Measurements from ENCODE around the gene MAMDC2.

The MAMDC2 gene

GRCh38 chr9:70137577-70137976, 93.9 kb downstream of the MAMDC2 start:
- no peak for DNase-seq

GRCh38 chr9:70142101-70142500, 98.5 kb downstream of the MAMDC2 start:
- DNase-seq, result no peak

GRCh38 chr9:70143394-70144130, 99.9 kb downstream of the MAMDC2 start:
- DNase-seq, result no peak

- DNase-seq, result peak in 1 of 2 experiments; percentile 18
These were observed 100.5 kb downstream of the MAMDC2 start for GRCh38 chr9:70144131-70144503.

GRCh38 chr9:70145981-70146380, 102.3 kb downstream of the MAMDC2 start:
- no peak for DNase-seq

- no peak for DNase-seq
These were observed 103.5 kb downstream of the MAMDC2 start for GRCh38 chr9:70147196-70147595.

- peak; percentile 9 to 25 for DNase-seq
These were observed 104.0 kb downstream of the MAMDC2 start for GRCh38 chr9:70147651-70148050.

GRCh38 chr9:70152350-70152749, 108.7 kb downstream of the MAMDC2 start:
- DNase-seq, result no peak

GRCh38 chr9:70156729-70157128, 113.1 kb downstream of the MAMDC2 start:
- DNase-seq, result no peak

- DNase-seq, result no peak
These were observed 116.0 kb downstream of the MAMDC2 start for GRCh38 chr9:70159630-70160029.

GRCh38 chr9:70160686-70161600, 117.3 kb downstream of the MAMDC2 start:
- DNase-seq, result no peak

GRCh38 chr9:70165006-70165602, 121.5 kb downstream of the MAMDC2 start:
- DNase-seq, result no peak

- no peak for DNase-seq
These were observed 124.9 kb downstream of the MAMDC2 start for GRCh38 chr9:70168521-70168920.

GRCh38 chr9:70169222-70169621, 125.6 kb downstream of the MAMDC2 start:
- DNase-seq, result no peak

- DNase-seq, result no peak
These were observed 126.6 kb downstream of the MAMDC2 start for GRCh38 chr9:70170151-70170790.

GRCh38 chr9:70172532-70172931, 128.9 kb downstream of the MAMDC2 start:
- DNase-seq, result no peak

GRCh38 chr9:70177121-70177520, 133.5 kb downstream of the MAMDC2 start:
- DNase-seq, result no peak

GRCh38 chr9:70192707-70193106, 149.1 kb downstream of the MAMDC2 start:
- no peak for DNase-seq

- DNase-seq, result no peak
These were observed 151.8 kb downstream of the MAMDC2 start for GRCh38 chr9:70195456-70195855.

GRCh38 chr9:70197216-70198044, 153.8 kb downstream of the MAMDC2 start:
- no peak for DNase-seq

GRCh38 chr9:70204743-70205142, 161.1 kb downstream of the MAMDC2 start:
- DNase-seq, result peak; percentile 16 to 55

GRCh38 chr9:70205366-70206020, 161.8 kb downstream of the MAMDC2 start:
- no peak for DNase-seq

All from NCI-H526 (cell line).